Germinal center (tissue), 1 donor: ENCODE data around the gene DYNC1LI1.

ENCODE experiments used
- DNase-seq: peaks from one replicate; pipeline ENCODE4 v3.0.0; 2012; ENCODE audit warnings: mixed read lengths, low spot score

The DYNC1LI1 gene

GRCh38 chr3:32570421-32571191 is at the start of gene DYNC1LI1:
DYNC1LI1 (minus strand) TSS chr3:32570858; CDS start chr3:32570770, 88 bp downstream.
- DNase-seq = peak; percentile 93

GRCh38 chr3:32619395-32619794 is 48.7 kb upstream of the DYNC1LI1 start:
- no peak for DNase-seq

GRCh38 chr3:32616267-32616962 is 45.8 kb upstream of the DYNC1LI1 start:
- no peak for DNase-seq

GRCh38 chr3:32614956-32615355 is 44.3 kb upstream of the DYNC1LI1 start:
- DNase-seq = no peak

- DNase-seq = no peak
Observed at GRCh38 chr3:32613183-32613582, 42.5 kb upstream of the DYNC1LI1 start.

- DNase-seq = no peak
Observed at GRCh38 chr3:32612547-32612946, 41.9 kb upstream of the DYNC1LI1 start.

- DNase-seq = no peak
Observed at GRCh38 chr3:32607522-32607921, 36.9 kb upstream of the DYNC1LI1 start.

GRCh38 chr3:32606960-32607359 is 36.3 kb upstream of the DYNC1LI1 start:
- no peak for DNase-seq

GRCh38 chr3:32606277-32606676 is 35.6 kb upstream of the DYNC1LI1 start:
- no peak for DNase-seq

GRCh38 chr3:32603064-32603463 is 32.4 kb upstream of the DYNC1LI1 start:
- no peak for DNase-seq

GRCh38 chr3:32602206-32602605 is 31.5 kb upstream of the DYNC1LI1 start:
- no peak for DNase-seq

GRCh38 chr3:32601722-32602121 is 31.1 kb upstream of the DYNC1LI1 start:
- no peak for DNase-seq

GRCh38 chr3:32597656-32598055 is 27.0 kb upstream of the DYNC1LI1 start:
- no peak for DNase-seq

- DNase-seq = no peak
Observed at GRCh38 chr3:32596909-32597369, 26.3 kb upstream of the DYNC1LI1 start.

- DNase-seq = no peak
Observed at GRCh38 chr3:32596282-32596908, 25.7 kb upstream of the DYNC1LI1 start.

GRCh38 chr3:32595323-32595722 is 24.7 kb upstream of the DYNC1LI1 start:
- DNase-seq = no peak

GRCh38 chr3:32593903-32594525 is 23.4 kb upstream of the DYNC1LI1 start:
- no peak for DNase-seq

- DNase-seq = no peak
Observed at GRCh38 chr3:32592696-32593353, 22.2 kb upstream of the DYNC1LI1 start.

GRCh38 chr3:32592011-32592410 is 21.4 kb upstream of the DYNC1LI1 start:
- no peak for DNase-seq

GRCh38 chr3:32591186-32591585 is 20.5 kb upstream of the DYNC1LI1 start:
- DNase-seq = no peak

- DNase-seq = no peak
Observed at GRCh38 chr3:32586356-32586755, 15.7 kb upstream of the DYNC1LI1 start.

GRCh38 chr3:32584660-32585059 is 14.0 kb upstream of the DYNC1LI1 start:
- no peak for DNase-seq
